ENCODE measurements around the gene TIAM2. TPM values are rescaled to one million over a fixed set of nuclear protein-coding genes. Genes with fewer than 3 reads are reported as not detected.

The TIAM2 gene
- polyA plus RNA-seq, 4 donors: 7.8 to 34.4 (median 17.3) TPM

GRCh38 chr6:155077784-155078183 lies 82.7 kb downstream of the TIAM2 start:
- Histone ChIP-seq H3K27me3 (ENCODE audit: control insufficient read depth in 3 of 3, insufficient read depth in 3 of 3, low read length in 3 of 3) (no peaks in the 10 kb centered on the region), H3K27ac (ENCODE audit: low read depth in 1 of 3, low read length in 2 of 3) (no peak overlapping the region), H3K4me1 (ENCODE audit: control insufficient read depth in 3 of 3, insufficient read depth in 2 of 3, low read depth in 1 of 3, low read length in 2 of 3) (no peaks in the 10 kb centered on the region), H3K9me3 (ENCODE audit: control insufficient read depth in 2 of 2, insufficient read depth in 1 of 2, low read depth in 1 of 2, low read length in 1 of 2) (no peaks in the 10 kb centered on the region), H3K36me3 (ENCODE audit: control insufficient read depth in 3 of 3, insufficient read depth in 2 of 3, low read depth in 1 of 3, low read length in 3 of 3) (peaks cover 0 to 13% (median 2%) of the 10 kb centered on the region in 3 donors), H3K4me3 (ENCODE audit: low read depth in 1 of 3, low read length in 3 of 3) (no peak overlapping the region)
- WGBS, 3 donors: 76 to 95% (median 92%) methylated on average over 2 of the region's 2 CpGs
- DNase-seq (no peak), FAIRE-seq (no peak)

DNA sequence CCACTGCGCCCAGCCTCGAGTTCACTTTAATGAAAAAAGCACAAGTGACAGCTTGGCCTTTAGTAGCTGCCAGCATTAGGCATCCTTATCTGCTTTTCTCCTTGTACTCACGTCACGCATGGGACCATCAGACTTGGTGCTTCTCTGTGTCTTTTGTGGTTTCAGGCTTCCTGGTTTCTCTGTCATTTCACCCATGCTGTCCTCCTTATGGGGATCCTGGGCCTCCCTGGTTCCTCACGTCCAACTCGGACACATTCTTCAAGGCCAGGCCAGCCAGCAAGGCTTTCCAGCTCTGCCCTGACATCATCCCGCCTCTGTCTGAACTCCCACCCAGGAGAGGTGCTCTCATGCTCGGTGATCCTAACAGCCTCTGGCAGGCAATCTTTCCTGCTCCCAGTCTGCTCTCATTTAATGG lies 83.2 kb downstream of the TIAM2 start:
- WGBS, 3 donors: 78 to 89% (median 79%) methylated on average over 8 of the region's 8 CpGs

DNA sequence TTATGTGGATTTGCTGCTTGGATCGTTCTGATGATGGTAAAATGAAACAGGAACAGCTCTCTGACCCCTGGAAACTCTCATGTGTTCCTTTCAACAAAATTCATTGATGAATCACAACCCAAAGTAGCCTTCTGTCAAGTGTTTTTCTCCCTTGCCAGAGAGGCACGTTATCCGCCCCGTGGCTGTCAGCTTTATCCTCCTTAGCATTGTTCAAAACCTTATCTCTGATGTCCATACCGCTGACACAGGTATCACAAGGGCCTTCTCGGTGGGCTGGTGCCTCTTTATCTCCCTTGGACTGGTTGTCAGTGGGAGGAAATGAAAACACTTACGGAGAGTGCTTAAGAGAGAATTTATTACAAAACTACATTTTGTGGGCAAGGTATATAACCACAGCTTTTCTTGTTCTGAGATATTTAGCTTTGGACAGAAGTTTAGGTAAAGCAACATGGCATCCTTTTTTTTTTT lies 84.9 kb downstream of the TIAM2 start:
- no peak for FAIRE-seq
- Histone ChIP-seq H3K27ac (ENCODE audit: low read depth in 1 of 3, low read length in 2 of 3) (no peak overlapping the region), H3K36me3 (ENCODE audit: control insufficient read depth in 3 of 3, insufficient read depth in 2 of 3, low read depth in 1 of 3, low read length in 3 of 3) (peaks cover 0 to 6% (median 0%) of the 10 kb centered on the region in 3 donors), H3K4me3 (ENCODE audit: low read depth in 1 of 3, low read length in 3 of 3) (no peak overlapping the region), H3K9me3 (ENCODE audit: control insufficient read depth in 2 of 2, insufficient read depth in 1 of 2, low read depth in 1 of 2, low read length in 1 of 2) (no peaks in the 10 kb centered on the region), H3K4me1 (ENCODE audit: control insufficient read depth in 3 of 3, insufficient read depth in 2 of 3, low read depth in 1 of 3, low read length in 2 of 3) (peaks cover 0 to 7% (median 0%) of the 10 kb centered on the region in 3 donors), H3K27me3 (ENCODE audit: control insufficient read depth in 3 of 3, insufficient read depth in 3 of 3, low read length in 3 of 3) (no peaks in the 10 kb centered on the region)
- DNase-seq: no peak
- 48 to 75% (median 58%) methylated on average over 7 of the region's 7 CpGs for WGBS, 3 donors

More for the DNA sequence above, 83.2 kb downstream of the TIAM2 start:
- Histone ChIP-seq H3K4me3 (ENCODE audit: low read depth in 1 of 3, low read length in 3 of 3) (no peak overlapping the region), H3K9me3 (ENCODE audit: control insufficient read depth in 2 of 2, insufficient read depth in 1 of 2, low read depth in 1 of 2, low read length in 1 of 2) (no peaks in the 10 kb centered on the region), H3K36me3 (ENCODE audit: control insufficient read depth in 3 of 3, insufficient read depth in 2 of 3, low read depth in 1 of 3, low read length in 3 of 3) (peaks cover 0 to 13% (median 2%) of the 10 kb centered on the region in 3 donors), H3K27ac (ENCODE audit: low read depth in 1 of 3, low read length in 2 of 3) (no peak overlapping the region), H3K27me3 (ENCODE audit: control insufficient read depth in 3 of 3, insufficient read depth in 3 of 3, low read length in 3 of 3) (no peaks in the 10 kb centered on the region), H3K4me1 (ENCODE audit: control insufficient read depth in 3 of 3, insufficient read depth in 2 of 3, low read depth in 1 of 3, low read length in 2 of 3) (no peaks in the 10 kb centered on the region)
- no peak for FAIRE-seq
- DNase-seq: no peak

- H3K4me3 ChIP-seq (ENCODE audit: low read depth in 1 of 3, low read length in 3 of 3): no peak overlapping the region
- no peaks in the 10 kb centered on the region for H3K9me3 ChIP-seq (ENCODE audit: control insufficient read depth in 2 of 2, insufficient read depth in 1 of 2, low read depth in 1 of 2, low read length in 1 of 2)
- H3K36me3 ChIP-seq (ENCODE audit: control insufficient read depth in 3 of 3, insufficient read depth in 2 of 3, low read depth in 1 of 3, low read length in 3 of 3): peaks cover 0 to 6% (median 0%) of the 10 kb centered on the region in 3 donors
- WGBS, 3 donors: 73 to 83% (median 80%) methylated on average over 9 of the region's 9 CpGs
- DNase-seq (no peak), FAIRE-seq (no peak)
- no peak overlapping the region for H3K27ac ChIP-seq (ENCODE audit: low read depth in 1 of 3, low read length in 2 of 3)
- peaks cover 0 to 16% (median 2%) of the 10 kb centered on the region in 3 donors for H3K4me1 ChIP-seq (ENCODE audit: control insufficient read depth in 3 of 3, insufficient read depth in 2 of 3, low read depth in 1 of 3, low read length in 2 of 3)
- no peaks in the 10 kb centered on the region for H3K27me3 ChIP-seq (ENCODE audit: control insufficient read depth in 3 of 3, insufficient read depth in 3 of 3, low read length in 3 of 3)
Measured at GRCh38 chr6:155080881-155081845, 86.0 kb downstream of the TIAM2 start.

- peak in 1 of 2 donors; percentile 11 for DNase-seq
- 66 to 81% (median 71%) methylated on average over 4 of the region's 4 CpGs for WGBS, 3 donors
- Histone ChIP-seq H3K4me3 (ENCODE audit: low read depth in 1 of 3, low read length in 3 of 3) (no peak overlapping the region), H3K27me3 (ENCODE audit: control insufficient read depth in 3 of 3, insufficient read depth in 3 of 3, low read length in 3 of 3) (no peaks in the 10 kb centered on the region), H3K9me3 (ENCODE audit: control insufficient read depth in 2 of 2, insufficient read depth in 1 of 2, low read depth in 1 of 2, low read length in 1 of 2) (no peaks in the 10 kb centered on the region), H3K27ac (ENCODE audit: low read depth in 1 of 3, low read length in 2 of 3) (peak overlapping the region in 1 of 3 donors; percentile 57), H3K36me3 (ENCODE audit: control insufficient read depth in 3 of 3, insufficient read depth in 2 of 3, low read depth in 1 of 3, low read length in 3 of 3) (peaks cover 0 to 2% (median 0%) of the 10 kb centered on the region in 3 donors), H3K4me1 (ENCODE audit: control insufficient read depth in 3 of 3, insufficient read depth in 2 of 3, low read depth in 1 of 3, low read length in 2 of 3) (peaks cover 0 to 17% (median 2%) of the 10 kb centered on the region in 3 donors)
- no peak for FAIRE-seq
Measured at GRCh38 chr6:155084431-155085123, 89.5 kb downstream of the TIAM2 start.

DNA sequence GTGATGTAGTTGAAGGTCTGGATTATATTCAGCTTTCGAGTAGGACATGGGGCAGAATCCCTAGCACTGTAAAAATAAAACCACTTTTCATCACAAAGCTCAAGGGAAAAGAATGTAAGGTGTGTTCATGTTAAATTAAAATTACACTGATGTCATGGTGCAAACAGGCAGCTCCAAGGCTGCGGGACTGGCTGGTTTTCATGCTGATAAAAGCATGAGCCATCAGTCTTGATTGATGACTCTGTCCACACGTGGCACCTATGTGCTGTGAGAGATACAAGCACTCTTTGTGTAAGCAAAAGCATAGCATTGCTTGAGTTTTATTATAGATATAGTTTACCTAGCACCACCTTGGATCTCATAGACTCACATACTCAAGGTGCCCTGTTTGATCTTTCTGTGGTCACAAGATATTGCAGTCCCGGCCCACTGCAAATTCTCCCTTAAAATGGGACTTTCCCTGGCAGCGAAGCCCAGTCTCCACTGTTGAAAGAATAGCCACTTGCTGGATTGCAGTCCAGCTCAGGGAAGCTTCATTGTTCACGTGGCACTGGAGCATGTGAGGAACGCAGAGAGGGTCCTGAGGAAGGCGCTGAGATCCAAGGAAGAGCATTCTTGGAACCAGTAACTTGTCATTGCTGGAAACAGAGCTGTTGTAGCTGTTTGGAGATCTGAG lies 90.6 kb downstream of the TIAM2 start:
- H3K4me1 ChIP-seq (ENCODE audit: control insufficient read depth in 3 of 3, insufficient read depth in 2 of 3, low read depth in 1 of 3, low read length in 2 of 3): peaks cover 0 to 17% (median 2%) of the 10 kb centered on the region in 3 donors
- DNase-seq (peak; percentile 85 to 89), FAIRE-seq (no peak)
- H3K9me3 ChIP-seq (ENCODE audit: control insufficient read depth in 2 of 2, insufficient read depth in 1 of 2, low read depth in 1 of 2, low read length in 1 of 2): no peaks in the 10 kb centered on the region
- 29 to 65% (median 44%) methylated on average over 8 of the region's 8 CpGs for WGBS, 3 donors
- H3K4me3 ChIP-seq (ENCODE audit: low read depth in 1 of 3, low read length in 3 of 3): no peak overlapping the region
- no peaks in the 10 kb centered on the region for H3K27me3 ChIP-seq (ENCODE audit: control insufficient read depth in 3 of 3, insufficient read depth in 3 of 3, low read length in 3 of 3)
- H3K27ac ChIP-seq (ENCODE audit: low read depth in 1 of 3, low read length in 2 of 3): peak overlapping the region; percentile 19 to 65 (median 57)
- H3K36me3 ChIP-seq (ENCODE audit: control insufficient read depth in 3 of 3, insufficient read depth in 2 of 3, low read depth in 1 of 3, low read length in 3 of 3): peaks cover 0 to 6% (median 0%) of the 10 kb centered on the region in 3 donors

DNA sequence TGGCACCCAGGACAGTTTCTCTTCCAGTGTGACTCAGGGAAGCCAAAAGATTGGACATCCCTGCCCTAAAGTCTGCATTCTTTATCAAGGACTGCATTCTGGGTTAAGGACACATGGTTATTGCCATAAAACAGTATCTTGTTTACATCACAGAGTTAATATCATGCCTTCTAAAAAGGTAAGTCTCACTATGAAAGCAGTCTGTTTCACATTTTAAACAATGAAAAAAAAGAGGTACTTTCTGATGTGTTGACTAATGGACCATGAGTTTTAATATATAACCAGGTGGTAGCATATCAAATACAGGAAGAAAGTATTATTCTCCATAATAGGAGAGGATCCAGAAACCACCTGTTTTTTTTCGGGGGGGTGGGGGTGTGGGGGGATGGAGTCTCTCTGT lies 93.7 kb downstream of the TIAM2 start:
- DNase-seq (no peak), FAIRE-seq (no peak)
- Histone ChIP-seq H3K4me1 (ENCODE audit: control insufficient read depth in 3 of 3, insufficient read depth in 2 of 3, low read depth in 1 of 3, low read length in 2 of 3) (peaks cover 0 to 17% (median 2%) of the 10 kb centered on the region in 3 donors), H3K4me3 (ENCODE audit: low read depth in 1 of 3, low read length in 3 of 3) (no peak overlapping the region), H3K27ac (ENCODE audit: low read depth in 1 of 3, low read length in 2 of 3) (no peak overlapping the region), H3K27me3 (ENCODE audit: control insufficient read depth in 3 of 3, insufficient read depth in 3 of 3, low read length in 3 of 3) (no peaks in the 10 kb centered on the region), H3K36me3 (ENCODE audit: control insufficient read depth in 3 of 3, insufficient read depth in 2 of 3, low read depth in 1 of 3, low read length in 3 of 3) (peaks cover 0 to 24% (median 3%) of the 10 kb centered on the region in 3 donors), H3K9me3 (ENCODE audit: control insufficient read depth in 2 of 2, insufficient read depth in 1 of 2, low read depth in 1 of 2, low read length in 1 of 2) (no peaks in the 10 kb centered on the region)
- 56 to 73% (median 68%) methylated on average over 1 of the region's 1 CpG for WGBS, 3 donors

DNA sequence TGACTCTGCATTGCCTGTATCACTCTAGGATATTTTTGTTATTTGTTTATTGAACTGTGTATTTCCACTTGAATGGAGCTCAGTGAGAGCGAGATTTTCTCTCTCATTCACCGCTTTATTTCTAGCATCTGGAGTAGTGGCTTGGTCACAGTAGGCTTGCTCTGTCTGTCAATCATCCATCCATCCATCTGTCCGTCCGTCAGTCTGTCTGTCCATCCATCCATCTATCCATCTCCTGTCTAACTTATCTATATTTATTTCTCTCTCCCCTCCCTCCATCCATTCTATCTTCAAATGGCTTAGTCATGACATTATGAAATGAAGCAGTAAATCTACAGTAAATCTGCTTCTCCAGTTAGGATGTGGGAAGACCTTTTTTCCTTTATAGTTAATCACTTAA lies 94.6 kb downstream of the TIAM2 start:
- Histone ChIP-seq H3K4me3 (ENCODE audit: low read depth in 1 of 3, low read length in 3 of 3) (no peak overlapping the region), H3K4me1 (ENCODE audit: control insufficient read depth in 3 of 3, insufficient read depth in 2 of 3, low read depth in 1 of 3, low read length in 2 of 3) (peaks cover 0 to 13% (median 2%) of the 10 kb centered on the region in 3 donors), H3K27ac (ENCODE audit: low read depth in 1 of 3, low read length in 2 of 3) (no peak overlapping the region), H3K27me3 (ENCODE audit: control insufficient read depth in 3 of 3, insufficient read depth in 3 of 3, low read length in 3 of 3) (no peaks in the 10 kb centered on the region), H3K36me3 (ENCODE audit: control insufficient read depth in 3 of 3, insufficient read depth in 2 of 3, low read depth in 1 of 3, low read length in 3 of 3) (peaks cover 0 to 24% (median 5%) of the 10 kb centered on the region in 3 donors), H3K9me3 (ENCODE audit: control insufficient read depth in 2 of 2, insufficient read depth in 1 of 2, low read depth in 1 of 2, low read length in 1 of 2) (no peaks in the 10 kb centered on the region)
- WGBS, 3 donors: 92 to 97% (median 96%) methylated on average over 4 of the region's 4 CpGs
- no peak for FAIRE-seq
- DNase-seq: no peak
